ENCODE data around the gene MAP6D1.
"Not testable (repeated sequence)": the region's sequence is repeated elsewhere in the genome, so short reads cannot be mapped to it uniquely, and the experiment has no call there.

The MAP6D1 gene

DNA sequence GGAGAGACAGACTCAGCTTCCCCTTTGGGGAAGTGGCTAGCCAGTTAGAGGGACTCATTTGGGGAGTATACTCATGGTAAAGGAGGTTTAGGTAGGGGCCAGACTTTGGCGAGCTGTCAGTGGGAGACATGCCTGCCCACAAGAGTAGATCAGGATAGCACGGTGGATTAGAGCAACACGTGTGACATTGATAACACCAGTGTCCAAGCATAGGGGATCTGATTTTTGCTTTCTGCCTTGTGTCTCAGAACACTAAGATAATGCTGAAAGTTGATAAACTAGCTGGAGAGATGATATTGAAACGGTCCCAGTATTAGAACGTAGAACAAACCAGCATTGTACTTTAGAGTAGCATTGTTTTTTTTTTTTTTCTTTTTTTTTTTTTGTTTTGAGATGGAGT is 25.9 kb downstream of the MAP6D1 start:
- DNase-seq (ENCODE audit: low read depth) = no peak

DNA sequence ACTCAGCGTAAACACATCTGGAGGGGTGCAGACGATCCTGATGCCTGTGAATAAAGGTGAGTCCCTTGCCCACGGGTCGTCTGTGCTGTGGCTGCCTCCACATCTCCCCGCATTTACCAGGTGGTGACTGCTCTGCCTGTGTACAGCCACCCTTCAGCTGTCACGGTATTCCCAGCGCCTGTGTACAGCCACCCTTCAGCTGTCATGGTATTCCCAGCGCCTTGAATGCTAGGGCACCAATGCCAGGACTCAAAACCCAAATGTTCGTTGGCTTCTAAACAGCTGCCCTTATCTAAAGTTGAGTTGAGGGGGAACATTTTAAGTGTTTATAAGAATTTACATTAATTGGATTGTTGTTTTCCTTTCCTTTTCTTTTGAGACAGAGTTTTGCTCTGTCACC is 27.4 kb downstream of the MAP6D1 start:
- DNase-seq (ENCODE audit: low read depth) = no peak

DNA sequence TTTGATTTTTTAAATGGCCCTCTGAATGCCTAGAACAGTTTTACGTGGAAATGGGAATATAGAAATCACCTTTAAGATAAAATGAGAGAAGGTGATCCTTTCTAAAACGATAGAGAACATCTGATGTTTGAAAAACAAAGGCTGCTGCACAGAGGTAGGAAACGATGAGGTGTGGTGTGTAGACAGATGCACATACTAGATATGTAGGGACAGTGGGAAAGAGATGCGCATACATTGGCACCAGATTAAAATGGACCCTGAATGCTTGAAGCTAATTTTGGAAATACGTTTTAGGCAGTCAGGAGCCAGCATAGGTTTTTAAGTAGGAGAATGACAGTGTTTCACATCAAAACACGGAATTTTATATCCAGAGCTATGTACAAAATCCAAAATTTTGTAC is 29.0 kb downstream of the MAP6D1 start:
- DNase-seq (ENCODE audit: low read depth) = no peak

DNA sequence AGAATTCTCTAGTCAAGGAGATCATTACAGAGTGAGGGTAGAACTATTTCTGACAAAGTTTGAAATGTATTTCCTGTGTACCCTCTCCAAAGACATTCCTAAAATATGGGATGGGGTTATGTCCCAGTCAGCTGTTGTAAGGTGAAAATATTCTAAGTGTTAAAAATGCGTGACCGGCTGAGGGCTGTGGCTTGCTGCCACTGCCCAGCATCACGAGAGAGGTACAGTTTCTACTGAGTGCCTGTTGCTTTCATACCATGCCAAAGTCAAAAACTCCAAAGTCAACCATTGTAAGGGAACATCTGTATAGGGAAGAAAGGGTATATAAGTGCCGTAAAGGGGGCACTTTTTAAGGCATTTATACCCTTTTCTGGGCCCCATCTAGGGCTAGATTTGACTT is 30.9 kb downstream of the MAP6D1 start:
- no peak for DNase-seq (ENCODE audit: low read depth)

DNA sequence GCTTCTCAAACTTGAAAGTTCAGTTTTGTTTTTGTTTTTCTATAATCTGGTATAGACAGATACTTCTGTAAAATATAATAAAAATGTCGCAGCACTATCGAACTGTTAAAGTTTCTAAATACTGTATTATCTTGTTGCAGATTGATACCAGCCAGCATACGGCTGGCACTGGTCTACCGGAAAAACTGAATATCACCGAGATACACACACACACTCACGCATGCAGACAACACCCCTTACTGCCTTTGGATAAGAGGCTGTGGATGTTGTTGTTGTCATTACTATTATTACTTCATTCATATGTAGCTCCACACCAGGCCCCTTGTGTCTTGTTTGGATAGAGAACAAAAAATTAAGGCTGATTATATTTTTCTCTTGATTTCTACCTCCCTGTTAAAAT is 32.4 kb downstream of the MAP6D1 start:
- DNase-seq (ENCODE audit: low read depth) = no peak

DNA sequence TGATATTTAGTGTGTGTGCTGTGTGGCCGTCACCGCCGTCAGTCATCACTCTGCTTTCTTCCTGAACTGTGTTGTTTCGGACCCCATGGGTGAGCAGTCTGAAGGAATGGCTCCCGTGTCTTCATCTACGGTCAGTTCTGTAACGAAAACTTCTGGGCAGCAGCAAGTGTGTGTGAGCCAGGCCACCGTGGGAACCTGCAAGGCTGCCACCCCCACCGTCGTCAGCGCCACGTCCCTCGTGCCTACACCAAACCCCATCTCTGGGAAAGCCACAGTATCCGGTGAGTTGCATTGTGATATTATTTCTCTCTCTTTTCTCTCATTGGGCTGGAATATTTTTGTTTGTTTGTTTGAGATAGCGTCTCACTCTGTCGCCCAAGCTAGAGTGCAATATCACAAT is 34.7 kb downstream of the MAP6D1 start:
- DNase-seq (ENCODE audit: low read depth) = no peak

DNA sequence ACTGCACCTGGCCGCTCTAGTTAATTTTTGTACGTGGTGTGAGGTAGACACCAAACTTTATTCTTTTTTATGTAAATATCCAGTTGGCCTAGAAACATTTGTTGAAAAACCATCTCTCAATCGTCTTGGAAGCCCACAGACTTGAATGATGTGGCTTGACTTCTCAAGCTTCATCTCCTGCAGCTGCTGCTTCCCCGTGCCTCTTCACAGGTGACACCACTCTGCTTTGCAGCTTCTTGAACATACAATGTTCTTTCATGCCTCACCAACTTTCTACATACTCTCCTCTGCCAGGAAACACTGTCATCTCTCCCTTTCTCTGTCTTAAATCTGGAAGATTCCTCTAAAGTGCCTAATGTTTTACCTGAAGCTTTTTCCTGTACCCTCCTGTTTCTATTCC is 35.6 kb downstream of the MAP6D1 start:
- no peak for DNase-seq (ENCODE audit: low read depth)

DNA sequence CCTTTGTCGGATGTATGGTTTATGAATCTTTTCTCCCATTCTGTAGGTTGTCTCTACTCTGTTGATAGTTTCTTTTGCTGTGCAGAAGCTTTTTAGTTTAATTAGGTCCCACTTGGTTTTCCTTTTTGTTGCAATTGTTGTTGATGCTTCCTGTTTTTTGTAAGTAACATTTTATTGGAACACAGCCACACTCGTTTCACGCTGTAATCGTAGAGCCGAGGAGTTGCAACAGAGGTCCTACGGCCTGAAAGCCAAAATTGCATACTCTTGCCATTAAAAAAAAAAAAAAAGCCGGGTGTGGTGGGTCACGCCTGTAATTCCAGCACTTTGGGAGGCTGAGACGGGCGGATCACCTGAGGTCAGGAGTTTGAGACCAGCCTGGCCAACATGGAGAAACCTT is 40.9 kb downstream of the MAP6D1 start:
- not testable (repeated sequence) for DNase-seq (ENCODE audit: low read depth)

DNA sequence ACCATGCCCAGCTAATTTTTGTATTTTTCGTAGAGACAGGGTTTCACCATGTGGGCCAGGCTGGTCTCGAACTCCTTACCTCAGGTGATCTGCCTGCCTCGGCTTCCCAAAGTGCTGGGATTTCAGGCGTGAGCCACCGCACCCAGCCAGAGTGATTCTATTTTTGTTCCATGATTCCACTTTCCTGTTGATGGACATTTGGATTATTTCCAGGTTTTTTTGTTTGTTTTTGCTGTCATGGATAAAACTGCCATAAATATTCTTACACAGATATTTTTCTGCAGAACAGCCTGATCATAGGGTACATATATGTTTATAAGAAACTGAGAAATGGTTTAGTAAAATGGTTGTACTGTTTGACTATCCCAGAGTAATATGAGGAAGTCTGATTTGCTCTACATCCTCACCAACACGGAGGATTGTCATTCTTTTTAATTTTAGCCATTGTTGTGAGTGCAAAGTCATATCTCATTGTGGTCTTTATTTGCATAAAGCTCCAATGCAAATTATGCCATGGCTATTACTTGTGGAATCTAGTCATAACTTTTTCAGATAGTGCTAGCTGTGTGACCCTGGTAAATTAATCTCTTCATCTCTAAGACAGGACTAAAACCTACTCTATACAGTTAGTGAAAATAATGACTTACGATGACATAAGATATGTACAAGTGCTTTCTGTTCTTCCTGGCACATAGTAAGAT is 42.7 kb downstream of the MAP6D1 start:
- DNase-seq (ENCODE audit: low read depth) = no peak

DNA sequence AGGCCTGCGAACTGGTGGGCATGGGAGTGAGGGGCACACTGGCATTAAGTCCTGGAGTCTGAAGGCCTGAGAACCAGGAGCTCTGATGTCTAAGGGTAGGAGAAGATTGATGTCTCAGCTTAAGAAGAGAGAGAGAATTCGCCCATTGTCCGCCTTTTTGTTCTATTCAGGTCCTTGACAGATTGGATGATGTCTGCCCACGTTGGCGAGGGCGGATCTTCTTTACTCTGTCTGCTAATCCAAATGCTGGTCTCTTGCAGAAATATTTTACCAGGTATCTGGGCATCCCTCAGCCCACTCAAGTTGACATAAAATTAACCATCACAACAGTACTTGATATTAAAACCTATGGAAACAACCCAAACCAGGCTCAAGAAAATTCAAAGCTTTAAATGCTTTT is 44.1 kb downstream of the MAP6D1 start:
- DNase-seq (ENCODE audit: low read depth) = no peak

DNA sequence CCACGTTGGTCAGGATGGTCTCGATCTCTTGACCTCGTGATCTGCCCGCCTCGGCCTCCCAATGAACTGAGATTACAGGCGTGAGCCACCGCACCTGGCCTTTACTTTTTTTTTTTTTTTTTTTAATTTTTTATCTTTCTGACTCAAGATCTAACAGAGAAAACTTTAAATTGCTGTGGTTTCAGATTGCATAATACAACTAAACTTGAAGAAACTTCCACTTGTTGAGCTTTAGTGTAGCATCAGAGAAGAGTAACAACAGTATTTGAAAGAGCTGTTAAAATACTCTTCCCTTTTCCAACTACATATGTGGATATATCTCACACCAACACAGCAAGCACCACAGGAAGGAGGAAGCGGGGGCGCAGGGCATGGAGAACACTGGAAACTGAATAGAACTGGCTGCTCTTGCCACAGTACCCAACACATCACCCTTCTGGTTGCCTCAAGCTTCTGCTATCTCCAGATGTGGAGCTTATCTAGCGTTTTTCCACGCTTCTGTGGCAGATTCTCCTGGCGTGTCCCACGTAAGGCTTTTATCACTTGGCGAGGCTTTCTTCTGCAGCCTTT is 45.4 kb downstream of the MAP6D1 start:
- DNase-seq (ENCODE audit: low read depth) = no peak

DNA sequence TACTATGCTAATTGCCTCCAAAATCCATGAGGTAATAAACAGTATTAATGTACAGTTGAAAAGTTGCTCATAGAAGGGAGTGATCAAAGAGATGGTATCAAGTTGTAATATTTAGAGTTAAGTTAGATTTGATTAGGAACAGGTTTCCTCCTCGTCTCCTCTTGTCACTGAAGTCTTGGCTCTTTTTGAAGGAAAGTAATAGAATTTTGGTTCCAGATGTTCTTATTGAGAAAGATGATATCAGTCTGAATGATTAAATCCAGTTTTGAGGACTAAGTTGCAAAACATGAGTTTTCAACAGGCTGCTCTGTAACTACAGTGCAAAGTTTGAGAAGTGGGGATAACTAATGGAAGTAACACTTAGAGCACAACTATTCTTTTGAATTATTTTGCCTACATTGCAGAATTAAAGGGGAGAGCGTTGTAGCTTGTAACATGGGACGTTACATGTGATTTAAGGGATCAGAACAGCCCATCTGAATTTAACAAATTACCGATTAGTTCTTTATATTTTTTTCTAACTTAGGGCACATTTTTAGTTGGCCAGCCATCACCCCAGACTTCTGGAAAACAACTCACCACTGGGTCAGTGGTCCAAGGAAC is 48.3 kb downstream of the MAP6D1 start:
- DNase-seq (ENCODE audit: low read depth) = no peak

DNA sequence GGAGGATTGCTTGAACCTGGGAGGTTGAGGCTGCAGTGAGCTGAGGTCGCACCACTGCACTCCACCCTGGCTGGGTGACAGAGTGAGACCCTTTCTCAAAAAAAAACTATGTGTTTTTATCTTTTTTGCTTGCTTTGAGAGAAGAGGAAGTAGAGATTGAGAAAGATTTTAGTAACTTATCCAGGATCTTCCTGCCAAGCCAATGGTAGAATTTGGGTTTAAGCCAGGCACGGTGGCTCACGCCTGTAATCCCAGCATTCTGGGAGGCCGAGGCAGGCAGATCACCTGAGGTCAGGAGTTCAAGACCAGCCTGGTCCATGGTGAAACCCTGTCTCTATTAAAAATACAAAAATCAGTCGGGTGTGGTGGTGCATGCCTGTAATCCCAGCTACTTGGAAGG is 48.9 kb downstream of the MAP6D1 start:
- DNase-seq (ENCODE audit: low read depth) = not testable (repeated sequence)

DNA sequence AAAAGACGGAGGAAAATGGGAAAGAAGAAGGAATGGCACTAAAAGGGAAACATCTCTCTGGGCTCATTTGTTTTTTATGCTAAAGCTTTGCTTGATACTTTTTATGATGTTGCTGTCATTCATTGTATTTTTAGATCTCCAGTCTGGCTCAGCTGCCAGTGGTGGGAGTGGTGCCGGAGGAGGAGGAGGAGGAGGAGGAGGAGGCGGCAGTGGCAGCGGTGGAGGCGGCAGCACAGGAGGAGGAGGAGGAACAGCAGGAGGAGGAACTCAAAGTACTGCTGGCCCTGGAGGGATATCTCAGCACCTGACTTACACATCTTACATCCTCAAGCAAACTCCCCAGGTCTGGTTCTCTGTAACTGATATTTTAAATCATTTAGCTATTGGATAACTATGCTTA is 49.6 kb downstream of the MAP6D1 start:
- no peak for DNase-seq (ENCODE audit: low read depth)

DNA sequence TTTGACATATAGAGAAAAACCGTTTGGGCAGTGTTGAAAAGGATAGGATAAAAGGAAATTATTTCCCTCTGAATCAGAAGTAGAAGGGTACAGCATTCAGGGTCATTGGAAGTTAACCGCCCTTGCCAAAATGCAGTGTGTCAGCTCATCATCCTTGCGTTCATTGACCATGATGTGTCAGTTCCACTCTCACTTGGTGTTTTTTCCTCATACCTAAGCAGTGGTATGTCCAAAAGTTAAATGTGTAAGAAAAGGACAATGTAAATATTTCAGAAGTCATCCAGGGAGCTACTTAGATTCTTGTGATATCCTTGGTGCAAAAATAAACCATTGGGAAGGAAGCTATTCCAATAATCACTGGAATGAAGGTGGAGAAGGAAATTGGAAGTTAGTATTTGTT is 50.7 kb downstream of the MAP6D1 start:
- no peak for DNase-seq (ENCODE audit: low read depth)

DNA sequence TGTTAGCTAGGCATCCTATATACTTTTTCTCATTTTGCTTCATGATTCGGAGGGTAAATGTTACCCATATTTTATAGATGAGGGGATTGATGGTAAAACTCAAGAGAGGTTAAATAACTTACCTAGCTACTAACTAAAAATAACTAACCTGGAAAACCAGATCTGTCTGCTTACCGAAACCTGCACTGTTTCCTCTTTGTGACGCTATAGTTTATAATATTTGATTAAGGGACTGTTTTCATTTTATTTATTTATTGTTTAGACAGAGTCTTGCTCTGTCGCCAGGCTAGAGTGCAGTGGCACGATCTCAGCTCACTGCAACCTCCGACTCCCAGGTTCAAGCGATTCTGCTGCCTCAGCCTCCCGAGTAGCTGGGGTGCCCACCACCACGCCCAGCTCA is 55.9 kb downstream of the MAP6D1 start:
- no peak for DNase-seq (ENCODE audit: low read depth)

DNA sequence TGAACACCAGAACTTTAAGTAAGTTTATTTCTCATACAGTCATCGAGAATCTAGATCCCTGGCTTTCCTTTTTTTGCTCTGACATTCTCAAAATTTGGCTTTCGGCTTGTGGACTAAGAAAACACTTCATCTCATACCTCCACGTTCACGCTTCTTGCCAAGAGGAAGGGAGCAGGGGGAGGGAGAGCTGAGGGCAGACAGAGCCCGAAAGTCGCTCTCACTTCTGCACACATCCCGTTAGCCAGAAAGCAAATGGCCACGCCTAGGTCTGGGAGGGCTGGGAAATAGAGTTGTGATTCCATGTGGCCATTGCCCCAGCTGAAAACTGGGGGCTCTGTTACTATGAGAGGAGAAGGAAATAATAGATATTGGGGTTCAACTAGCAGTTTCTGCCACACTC is 57.3 kb downstream of the MAP6D1 start:
- DNase-seq (ENCODE audit: low read depth) = no peak

DNA sequence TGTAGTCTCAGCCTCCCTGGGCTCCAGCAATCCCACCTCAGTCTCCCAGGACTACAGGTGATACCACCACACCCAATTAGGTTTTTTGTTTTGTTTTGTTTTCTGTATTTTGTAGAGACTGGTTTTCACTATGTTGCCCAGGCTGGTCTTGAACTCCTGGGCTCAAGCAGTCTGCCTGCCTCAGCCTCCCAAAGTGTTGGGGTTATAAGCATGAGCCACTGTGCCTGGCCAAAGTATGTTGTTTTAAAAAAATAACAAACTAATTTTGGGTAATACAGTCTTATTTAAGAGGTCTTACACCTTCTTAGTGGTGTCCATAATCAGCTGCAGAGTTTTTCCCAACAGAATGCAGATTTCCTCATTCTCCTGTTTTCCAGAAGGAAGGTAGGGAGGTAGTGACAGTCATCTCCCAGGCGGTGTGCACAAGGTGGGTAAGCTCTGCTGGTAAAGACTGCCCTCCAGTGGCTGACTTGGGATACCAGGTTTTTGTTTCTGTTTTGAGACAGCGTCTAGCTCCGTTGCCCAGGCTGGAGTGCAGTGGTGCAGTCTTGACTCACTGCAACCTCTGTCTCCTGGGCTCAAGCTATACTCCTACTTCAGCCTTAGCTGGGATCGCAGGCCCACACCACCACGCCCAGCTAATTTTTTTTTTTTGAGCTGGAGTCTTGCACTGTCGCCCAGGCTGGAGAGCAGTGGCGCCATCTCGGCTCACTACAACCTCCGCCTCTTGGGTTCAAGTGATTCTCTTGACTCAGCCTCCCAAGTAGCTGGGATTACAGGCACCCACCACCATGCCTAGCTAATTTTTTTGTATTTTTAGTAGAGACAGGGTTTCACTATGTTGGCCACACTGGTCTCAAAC is 58.4 kb downstream of the MAP6D1 start:
- DNase-seq (ENCODE audit: low read depth) = peak; percentile 52

DNA sequence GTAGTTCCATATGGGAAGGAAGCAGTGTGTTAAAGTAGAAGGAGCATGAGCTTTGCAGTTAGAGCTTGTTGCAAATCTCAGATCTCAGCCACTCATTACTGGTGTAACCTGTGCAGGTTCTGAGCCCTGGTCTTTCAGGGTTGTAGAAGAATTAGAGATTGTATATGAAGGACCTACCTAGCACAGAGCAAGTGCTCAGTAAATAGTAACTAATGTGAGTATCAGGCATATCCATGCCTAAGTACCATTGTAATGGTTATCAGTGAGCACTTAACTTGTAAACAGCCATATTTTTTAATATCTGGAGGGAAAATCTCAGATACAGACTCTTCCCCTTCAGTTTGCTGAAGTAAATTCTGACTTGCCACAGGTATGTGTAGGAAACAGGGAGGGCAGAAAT is 59.3 kb downstream of the MAP6D1 start:
- no peak for DNase-seq (ENCODE audit: low read depth)
